NCI-H510A treated with DMSO at 0.1 percent for 48 hours (cell line): Measurements from ENCODE around the gene CCNI2.

Experiments used
- DNase-seq: peaks from one replicate; lab custom pipeline; 2025; lab: John Stamatoyannopoulos, UW

The CCNI2 gene, protein sequence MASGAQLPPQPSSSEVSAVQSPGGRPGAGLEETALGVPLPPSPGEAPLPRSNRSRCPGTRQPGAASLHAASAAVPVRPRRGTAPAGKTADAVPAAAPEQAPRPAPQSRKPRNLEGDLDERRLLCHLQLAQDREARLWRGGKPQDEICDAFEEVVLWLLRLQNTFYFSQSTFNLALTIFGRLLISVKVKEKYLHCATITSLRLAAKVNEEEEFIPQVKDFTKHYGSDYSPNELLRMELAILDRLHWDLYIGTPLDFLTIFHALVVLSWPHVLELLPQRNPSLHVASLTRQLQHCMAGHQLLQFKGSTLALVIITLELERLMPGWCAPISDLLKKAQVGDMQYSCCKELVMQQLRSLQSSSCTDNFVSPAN

DNA sequence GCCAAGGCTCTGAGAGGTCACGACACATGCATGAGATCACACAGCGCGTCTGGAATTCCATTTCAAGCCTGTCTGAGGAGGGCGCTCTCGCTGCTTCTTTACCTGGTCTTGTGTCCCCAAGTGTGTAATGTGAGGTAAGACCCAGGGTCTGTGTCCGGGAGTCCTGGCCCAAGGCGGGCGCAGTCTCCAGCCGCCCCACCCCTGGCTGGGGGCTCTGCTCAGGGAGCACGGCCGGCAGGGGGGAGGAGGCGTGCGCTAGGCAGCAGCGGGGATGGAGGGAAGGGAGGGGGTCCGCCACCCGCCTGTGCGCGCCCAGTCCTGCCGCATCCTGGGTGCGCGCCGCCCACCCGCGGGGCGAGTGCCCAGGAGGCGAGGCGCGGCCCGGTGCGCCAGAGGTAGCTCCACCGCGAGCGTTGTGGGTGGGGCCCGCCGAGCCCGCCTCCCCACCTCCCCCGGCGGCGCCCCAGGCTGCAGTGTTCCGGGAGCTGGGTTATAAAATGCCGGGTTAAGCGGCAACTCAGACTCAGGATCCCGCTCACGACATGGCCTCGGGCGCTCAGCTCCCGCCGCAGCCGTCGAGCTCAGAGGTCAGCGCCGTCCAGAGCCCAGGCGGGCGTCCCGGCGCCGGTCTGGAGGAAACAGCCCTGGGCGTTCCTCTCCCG lies at the start of gene CCNI2:
Gene CCNI2 (plus strand): TSS at position 473 of the 662 bp plus-strand sequence. CDS start 70 bp downstream, at position 543.
- DNase-seq, result peak; percentile 1

DNA sequence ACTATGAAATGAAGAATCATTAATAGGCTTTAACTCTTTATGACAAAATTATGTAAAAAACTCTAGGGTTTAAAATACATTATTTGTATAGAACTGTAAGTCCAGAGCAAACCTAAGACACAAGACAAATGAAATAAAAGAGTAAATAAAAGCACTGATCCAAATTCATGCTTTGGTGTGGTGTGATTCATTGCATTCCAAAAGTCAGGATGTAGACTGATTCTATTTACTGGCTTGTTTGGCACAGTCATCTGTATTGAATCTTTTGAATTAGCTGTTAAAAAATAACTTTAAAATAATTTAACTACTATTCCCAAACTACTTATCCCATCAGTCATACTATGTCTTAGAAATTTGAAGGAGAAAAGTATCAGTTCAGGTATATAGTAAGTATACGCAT lies 42.4 kb upstream of the CCNI2 start:
- no peak for DNase-seq

DNA sequence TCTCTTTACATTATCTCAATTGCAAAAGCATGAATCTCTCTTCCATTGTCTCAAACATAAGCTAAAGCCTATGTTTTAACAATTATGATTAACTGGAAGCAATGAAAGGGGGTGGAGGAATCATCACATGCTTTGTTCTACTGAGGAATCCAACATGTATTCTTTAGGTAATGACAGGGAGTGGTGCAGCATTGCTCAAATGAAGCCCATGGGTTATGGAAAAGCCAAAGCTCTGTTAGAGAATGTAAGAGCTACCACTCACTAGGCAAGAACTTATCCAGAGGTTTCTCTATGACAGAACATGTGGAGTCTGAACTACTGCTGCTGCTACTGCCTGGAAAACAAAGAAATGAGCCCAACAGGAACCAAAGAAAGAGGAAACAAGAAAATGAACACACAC lies 38.6 kb upstream of the CCNI2 start:
- no peak for DNase-seq

DNA sequence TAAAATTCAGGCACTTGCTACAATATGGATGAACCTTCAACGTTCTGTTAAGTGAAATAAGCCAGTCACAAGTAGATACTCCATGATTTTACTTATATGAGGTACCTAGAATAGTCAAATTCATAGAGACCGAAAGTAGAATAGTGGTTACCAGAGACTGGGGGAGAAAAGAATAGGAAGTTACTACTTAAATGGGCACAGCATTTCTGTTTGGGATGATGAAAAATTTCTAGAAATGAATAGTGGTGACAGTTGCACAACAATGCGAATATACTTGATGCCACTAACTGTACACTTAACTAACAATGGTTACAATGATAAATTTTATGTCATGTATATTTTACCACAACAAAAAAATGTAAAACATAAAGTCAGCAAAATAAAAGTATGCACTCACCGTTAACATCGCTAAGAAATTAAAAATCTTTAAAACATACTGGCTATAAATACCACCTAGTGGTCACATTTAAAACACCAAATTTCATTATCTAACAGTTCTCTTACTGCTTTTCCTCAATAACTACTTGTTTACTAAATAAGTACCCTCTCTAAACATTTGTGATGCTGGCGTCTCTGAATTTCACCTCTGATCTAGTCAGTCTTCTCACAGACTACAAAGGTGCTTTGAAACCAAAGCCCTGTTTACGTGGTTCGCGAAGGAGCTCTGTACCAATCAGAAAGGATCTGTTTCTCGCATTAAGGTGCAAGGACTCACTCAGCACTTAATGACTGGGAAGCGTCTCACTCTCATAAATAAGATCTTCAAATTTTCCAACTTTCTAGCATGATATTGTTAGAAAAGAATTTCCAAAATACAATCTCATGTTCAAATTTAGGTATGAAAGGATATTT lies 32.5 kb upstream of the CCNI2 start:
- DNase-seq, result no peak

DNA sequence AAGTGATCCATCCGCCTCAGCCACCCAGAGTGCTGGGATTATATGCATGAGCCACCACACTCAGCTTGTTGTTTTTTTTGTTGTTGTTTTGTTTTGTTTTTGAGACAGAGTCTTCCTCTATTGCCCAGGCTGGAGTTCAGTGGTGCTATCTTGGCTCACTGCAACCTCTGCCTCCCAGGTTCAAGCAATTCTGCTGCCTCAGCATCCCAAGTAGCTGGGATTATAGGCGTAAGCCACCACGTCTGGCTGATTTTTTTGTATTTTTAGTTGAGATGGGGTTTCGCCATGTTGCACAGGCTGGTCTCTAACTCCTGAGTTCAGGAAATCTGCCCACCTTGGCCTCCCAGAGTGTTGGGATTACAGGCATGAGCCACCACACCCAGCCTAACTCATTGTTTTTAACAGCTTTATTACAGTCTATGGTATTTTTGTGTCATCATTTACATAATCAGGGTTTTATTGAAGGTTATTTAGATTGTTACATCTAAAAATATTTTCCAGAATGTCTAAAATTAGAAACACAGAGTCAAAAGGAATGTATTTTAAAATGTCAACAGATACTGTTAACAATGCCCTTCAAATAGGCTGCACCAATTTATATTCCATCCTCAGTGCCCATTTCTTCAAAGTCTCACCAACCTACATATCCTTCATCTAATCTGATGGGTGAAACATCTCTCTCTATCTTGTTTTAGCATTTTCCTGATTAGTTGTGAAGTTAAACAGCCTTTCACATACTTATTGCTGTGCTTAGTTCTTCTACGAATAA lies 28.5 kb upstream of the CCNI2 start:
- DNase-seq, result no peak

DNA sequence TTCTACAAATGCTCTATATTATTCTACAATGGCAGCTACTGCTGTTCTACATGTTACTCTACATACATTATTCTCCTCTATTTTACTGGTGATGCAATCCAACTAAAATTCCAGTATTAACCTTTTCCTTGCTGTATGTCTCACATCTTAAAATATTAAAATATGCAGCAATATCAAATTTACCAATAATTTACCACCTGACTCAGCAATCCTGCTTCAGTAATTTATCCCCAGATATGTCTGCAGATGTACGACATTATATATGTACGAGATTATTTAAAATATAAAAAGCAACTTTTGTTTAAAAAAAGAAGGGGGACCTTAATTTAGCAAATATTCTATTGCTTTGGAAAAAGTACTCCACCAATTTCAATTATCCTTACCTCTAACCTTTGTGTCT lies 21.5 kb upstream of the CCNI2 start:
- DNase-seq, result no peak

DNA sequence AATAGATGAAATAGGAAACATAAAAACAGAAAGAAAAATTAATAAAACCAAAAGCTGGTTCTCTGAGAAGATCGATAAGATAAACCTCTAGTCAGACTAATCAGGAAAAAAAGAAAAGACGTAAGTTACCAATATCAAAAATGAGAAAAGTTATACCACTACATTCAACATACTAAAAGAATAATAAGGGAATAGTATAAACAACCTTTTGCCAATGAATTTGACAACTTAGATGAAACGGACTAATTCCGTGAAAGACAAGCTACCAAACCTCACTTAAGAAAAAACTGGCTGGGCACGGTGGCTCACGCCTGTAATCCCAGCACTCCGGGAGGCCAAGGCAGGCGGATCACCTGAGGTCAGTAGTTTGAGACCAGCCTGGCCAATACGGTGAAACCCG lies 17.3 kb upstream of the CCNI2 start:
- no peak for DNase-seq

DNA sequence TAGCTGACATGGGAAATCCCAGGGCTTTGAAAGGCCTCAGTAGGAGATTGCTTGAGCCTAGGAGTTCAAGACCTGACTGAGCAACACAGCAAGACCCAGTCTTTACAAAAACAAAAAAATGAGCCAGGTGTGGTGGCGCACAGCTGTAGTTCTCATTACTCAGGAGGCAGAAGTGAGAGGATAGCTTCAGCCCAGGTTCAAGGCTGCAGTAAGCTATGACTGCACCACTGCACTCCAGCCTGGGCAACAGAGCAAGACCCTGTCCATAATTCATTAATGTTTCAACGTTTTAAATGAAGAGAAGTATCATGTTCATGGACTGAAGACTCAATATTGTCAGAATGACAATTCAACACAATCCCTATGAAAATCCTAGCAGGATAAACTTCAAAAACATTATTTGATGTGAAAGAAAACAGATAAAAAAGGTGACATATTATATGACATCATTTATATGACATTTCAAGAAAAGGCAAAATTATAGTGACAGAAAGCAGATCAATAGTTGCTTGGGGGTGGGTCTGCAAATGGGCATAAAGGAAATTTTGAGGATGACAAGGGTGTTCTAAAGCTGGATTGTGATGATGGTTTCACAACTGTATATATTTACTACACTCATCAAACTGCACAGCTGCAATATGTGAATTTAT lies 13.6 kb upstream of the CCNI2 start:
- DNase-seq, result no peak

DNA sequence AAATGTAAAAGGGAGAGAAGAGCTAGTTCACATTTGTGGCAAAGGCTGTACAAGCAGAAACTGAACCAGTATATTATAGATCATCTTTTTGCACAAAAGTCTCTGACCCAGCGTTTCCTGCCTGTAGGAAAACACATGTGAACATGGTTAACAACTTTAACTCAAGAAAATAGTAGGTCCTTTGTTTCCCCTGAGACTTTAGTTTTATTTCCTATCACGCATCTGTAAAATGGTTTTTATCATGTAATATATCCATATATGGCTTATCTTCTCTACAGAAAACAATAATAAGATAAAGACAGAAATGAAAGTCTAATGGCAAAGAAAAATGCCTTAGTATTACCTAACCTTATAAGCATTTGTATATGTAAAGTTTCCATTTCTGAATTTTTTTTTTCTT lies 12.5 kb upstream of the CCNI2 start:
- DNase-seq, result no peak

DNA sequence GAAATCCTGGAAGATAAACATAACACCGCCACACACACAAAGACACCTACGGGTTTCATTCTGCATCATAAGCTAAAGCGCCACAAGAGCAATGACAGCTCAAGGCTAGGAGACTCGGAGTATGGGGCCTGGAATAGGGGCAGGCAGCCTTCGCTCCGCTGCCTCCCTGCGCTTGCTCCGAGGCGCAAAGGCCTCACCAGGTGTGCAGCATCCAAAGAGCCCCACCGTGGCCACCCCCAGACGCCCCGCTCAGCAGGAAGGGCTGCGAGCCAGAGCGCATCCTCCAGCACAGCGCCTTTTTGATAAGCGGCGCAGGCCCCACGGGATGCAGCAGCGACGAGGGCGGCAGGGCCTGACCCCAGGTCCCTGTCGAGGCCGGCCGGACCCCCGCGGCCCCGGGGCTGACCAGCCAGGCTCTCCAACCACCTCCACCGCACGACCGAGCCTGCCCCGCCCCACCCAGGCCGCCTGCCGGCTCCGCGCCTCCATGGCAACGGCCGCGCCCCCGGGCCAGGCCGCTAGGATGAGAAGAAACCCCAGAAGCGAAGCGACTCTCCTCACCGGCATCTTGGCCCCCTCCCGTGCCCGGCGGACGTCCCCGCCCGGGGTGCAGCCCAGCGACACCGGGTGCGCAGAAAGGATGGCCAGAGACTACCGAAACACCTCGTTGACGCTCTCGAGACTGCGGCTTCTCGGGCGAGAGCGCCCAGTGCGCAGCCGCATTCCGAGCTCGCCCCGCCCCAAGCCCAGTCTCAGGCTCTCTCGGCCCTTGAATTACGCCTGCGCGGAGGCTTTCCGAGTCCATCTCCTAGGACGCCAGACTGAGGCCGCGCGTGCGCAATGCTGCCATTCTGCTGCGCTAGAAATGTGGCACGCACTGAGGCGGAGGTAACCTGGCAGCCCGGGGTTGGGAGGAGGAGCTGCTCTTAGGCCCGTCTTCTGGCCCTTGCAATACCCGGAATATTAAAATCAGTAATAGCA lies 10.1 kb upstream of the CCNI2 start, which contains the start of gene KIF3A:
Gene KIF3A (minus strand): TSS at position 694 of the 981 bp plus-strand sequence. CDS start 127 bp downstream, at position 567.
- peak; percentile 89 for DNase-seq

DNA sequence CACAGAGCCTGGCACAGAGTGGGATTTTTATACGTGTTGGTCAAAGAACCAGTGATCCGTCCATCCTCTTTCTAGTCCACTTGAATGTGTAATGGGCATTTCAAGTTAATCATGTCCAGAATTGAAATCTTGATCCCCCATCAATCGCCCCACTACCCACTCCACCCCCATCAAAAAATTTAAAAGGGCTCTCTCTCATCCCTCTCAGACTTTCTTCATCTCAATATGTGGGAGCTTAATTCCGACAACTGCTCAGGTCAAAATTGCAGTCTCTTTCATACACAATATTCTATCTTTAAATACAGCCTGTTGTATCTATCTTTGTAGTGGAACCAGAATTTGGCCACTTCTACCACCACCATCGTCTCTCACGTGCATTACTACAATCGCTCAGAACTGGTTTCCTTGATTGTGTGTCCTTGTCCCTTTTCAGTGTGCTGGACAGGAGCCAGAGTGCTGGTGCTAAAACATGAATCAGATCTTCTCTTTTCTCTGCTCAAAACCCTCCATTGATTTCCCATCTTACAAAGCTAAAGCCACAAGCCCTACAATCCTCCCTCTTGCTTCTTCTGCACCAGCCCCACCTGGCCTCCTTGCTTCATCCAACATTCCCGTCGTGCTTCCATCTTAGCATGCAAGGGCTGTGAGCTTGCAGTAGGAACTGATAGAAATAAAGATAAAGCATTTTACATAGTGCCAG lies 9.1 kb upstream of the CCNI2 start:
- DNase-seq, result no peak

DNA sequence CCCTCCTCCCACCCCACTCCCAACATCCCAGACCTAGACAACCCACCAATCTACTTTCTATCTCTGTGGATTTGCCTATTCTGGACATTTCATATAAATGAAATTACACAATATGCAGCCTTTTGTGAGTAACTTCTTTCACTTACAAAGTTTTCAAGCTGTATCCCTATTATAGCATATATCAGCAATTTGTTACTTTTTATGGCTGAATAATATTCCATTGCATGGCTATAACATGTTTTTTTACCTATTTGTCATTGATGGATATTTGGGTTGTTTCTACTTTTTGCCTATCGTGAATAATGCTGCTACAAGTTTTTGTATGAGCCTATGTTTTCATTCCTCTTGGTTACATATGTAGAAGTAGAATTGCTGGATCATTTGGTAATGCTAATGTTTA lies 8.0 kb upstream of the CCNI2 start:
- no peak for DNase-seq

DNA sequence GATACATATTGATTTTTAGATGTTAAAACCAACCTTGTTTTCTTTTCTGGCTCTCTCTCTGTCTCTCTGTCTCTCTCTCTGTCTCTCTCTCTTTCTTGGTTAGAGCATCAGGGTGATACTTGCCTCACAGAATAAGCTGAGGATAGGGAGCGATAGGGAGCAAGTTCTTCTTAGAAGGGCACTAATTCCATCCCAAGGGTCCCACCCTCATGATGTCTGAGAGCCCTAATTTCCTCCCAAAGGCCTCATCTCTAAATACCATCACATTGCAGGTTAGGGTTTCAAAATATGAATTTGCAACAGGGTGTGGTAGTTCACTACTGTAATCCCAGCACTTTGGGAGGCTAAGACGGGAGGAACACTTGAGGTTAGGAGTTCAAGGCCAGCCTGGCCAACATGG lies 5.1 kb upstream of the CCNI2 start:
- no peak for DNase-seq

DNA sequence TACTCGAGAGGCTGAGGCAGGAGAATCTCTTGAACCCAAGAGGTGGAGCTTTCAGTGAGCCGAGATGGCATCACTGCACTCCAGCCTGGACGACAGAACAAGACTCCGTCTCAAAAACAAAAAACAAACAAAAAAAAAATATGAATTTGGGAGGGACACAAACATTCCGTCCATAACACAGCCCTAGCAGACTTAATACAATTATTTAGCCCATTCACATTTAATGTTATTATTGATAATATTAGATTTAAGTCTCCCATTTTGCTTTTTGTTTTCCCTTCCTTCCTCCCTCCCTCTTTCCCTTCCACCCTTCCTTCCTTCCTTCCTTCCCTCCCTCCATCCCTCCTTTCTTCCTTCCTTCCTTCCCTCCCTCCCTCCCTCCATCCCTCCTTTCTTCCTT lies 4.6 kb upstream of the CCNI2 start:
- no peak for DNase-seq

DNA sequence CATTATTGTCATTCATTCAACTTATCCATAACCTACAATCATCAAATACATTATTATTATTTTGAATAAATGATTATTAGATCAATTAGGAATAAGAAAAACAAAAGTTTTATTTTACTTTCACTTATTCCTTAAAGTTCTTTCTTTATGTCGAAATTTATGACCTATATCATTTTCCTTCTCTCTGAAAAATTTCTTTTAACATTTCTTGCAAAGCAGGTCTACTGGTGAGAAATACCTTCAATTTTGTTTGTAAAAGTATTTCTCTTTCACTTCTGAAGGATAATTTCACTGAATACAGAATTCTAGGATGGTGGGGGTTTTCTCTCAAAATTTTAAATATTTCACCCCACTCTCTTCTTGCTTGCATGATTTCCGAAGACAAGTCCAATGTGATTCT lies 2.6 kb upstream of the CCNI2 start:
- no peak for DNase-seq

DNA sequence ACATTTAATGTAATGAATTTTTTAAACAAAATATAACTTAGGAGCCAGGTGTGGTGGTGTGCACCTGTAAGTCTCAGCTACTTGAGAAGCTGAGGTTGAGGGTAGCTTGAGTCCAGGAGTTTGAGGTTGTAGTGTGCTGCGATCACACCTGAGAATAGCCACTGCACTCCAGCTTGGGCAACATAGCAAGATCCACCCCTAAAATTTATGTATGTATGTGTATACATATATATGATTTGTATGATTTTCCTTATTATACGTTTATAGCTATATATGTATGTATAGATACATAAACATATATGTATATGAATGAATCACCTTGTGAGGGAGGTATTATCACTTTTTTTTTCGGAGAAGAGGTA lies 653 bp upstream of the CCNI2 start:
- DNase-seq, result no peak

DNA sequence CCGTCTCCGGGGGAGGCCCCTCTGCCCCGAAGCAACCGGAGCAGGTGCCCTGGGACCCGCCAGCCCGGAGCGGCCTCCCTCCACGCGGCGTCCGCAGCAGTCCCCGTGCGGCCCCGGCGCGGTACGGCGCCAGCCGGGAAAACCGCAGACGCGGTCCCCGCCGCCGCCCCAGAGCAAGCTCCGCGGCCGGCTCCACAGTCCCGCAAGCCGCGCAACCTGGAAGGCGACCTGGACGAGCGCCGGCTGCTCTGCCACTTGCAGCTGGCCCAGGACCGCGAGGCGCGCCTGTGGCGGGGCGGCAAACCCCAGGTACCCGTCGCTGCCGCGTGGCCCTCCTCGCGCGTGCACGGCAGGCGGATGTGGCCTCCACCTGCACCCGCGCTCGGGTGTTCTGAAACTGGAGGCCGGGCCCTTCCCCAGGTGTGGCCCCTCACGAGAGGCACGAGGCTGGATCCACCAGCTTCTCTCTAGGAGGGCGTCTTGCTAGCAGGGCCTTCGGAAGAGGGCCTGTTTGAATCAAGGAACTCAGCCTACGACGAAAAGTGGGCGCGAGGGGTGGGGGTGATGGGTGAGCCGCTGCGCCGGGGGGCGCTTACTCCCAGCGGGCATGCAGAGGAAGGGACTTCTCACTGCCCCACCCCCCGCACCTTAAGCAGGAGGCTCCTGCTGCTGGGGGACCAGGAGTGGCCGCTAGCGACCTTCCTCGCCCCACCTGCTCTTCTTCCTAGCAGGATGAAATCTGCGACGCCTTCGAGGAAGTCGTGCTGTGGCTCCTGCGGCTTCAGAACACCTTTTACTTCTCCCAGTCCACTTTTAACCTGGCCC lies 602 bp downstream of the CCNI2 start:
- no peak for DNase-seq

DNA sequence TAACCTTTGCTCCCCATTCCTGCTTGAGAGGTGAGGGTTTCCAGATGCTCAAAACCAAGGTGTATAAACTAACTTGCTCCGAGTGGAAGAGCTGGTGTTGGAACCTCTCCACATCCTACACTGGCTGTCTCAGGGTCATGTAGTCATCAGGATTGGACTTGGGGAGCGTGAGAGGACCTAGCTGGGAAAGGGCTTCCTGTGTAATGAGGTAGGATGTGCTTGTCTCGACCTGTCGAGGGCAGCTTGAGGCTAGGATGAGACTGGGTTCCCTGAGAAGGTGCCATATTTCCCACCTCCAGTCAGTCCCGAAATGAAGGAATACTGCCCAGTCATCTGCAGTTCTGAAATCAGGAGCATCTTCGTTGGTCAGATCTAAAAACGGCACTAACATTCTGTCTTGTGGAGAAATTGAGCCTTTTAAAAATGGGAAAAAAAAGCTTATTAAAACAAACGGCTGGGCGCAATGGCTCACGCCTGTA lies 1.3 kb downstream of the CCNI2 start:
- DNase-seq, result no peak

DNA sequence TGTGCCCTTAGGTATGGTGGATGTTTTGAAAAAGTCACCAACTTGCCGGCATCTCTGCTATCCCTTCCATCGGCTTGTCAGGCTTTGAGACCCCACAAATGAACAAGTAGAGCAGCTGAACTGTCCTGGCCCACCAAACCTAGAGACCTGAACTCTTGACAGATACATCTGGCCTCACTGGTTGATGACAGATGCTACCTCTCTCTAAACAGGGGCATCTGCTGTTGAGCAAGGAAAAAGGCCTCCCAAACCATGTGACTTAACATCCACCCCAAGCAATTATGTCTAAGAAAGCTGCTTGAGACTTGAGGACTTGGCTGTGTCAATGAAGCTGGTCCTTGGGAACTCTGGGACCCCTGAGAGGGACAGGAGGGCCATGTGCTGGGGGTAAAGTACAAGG lies 2.3 kb downstream of the CCNI2 start:
- DNase-seq, result no peak
